Measurements from ENCODE around the gene HUS1B. TPM values are rescaled to one million over a fixed set of nuclear protein-coding genes. Genes with fewer than 3 reads are reported as not detected.

The HUS1B gene
- total and polyA plus RNA-seq, 2 experiments from 2014 or later: 1.3 to 3.9 TPM

DNA sequence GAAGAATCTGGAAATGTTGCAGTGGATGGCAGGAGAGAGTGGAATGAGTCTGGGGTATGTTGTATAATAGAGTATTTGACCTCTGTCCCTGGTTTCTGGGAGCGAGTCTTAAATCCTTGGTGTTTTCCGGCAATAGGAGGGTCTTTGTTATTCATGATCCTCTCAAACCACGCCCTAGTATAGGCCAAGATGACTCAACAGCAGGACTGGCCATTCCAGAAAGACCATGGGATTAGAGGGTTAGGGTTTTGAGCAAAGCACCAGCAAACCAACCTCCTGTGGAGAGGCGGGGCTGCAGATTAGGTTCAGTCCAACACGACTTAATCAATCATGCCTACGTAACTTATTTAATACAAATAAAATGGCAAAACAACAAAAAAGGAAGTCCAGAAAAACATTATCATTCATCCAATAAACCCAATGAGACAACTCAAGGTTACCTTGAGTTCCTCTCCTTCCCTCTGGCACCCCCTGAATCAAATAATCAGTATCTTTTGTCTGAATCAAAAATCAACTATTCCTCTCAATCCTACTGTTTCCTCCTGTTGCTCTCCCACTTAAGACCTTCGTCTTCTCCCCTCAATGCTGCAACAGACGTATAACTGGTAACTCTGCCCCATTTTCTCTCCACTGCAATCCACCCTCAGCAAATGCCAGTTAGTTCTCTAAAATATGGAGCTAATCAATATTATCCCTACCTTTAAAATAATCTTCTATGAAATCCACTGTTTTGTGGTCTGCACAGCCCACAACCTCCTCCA lies 15.5 kb downstream of the HUS1B start:
- TF ChIP-seq CREB1 (CRISPR knock-in tag; IDR thresholded peaks at IDR 0.05; ENCODE audit: low read depth): no peak
- no peak for TF ChIP-seq ZNF331 (CRISPR knock-in tag; IDR thresholded peaks at IDR 0.05; ENCODE audit: low read depth)

DNA sequence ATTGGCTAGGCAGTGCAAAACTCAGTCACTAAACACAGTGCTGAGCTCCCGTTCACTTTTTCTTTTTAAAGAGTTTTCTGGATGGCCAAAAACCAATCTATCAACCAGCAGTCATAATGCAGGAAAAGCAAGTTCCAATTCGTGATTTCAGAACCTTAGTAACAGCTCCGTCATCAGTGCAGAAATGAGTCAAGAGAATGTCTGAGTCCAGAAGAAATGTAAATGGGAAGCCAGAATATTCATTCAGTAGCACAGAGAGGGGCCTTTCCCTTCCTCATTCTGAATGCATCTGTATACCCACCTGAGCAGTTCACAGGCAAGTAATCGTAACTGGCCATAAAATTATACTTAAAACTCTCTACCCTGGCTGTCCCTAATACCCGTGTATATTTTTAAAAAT lies 20.4 kb downstream of the HUS1B start:
- Histone ChIP-seq H3F3A (replicated peaks; ENCODE audit: low read depth) (no peaks in the 10 kb centered on the region), H3K79me2 (replicated peaks; ENCODE audit: insufficient read depth) (peaks cover 52% of the 10 kb centered on the region), H3K27me3 (ENCODE audit: insufficient read depth) (no peaks in the 10 kb centered on the region), H3K4me3 (no peak overlapping the region), H3K4me2 (no peak overlapping the region), H4K20me1 (replicated peaks; ENCODE audit: insufficient read depth) (no peaks in the 10 kb centered on the region), H3K27ac (ENCODE audit: low read depth) (0 out of 2 replicates have a peak overlapping the region, but pooled peaks have one; percentile 7), H2AFZ (no peak overlapping the region), H3K36me3 (ENCODE audit: insufficient read depth) (no peaks in the 10 kb centered on the region), H3K4me1 (ENCODE audit: insufficient read depth) (peaks cover 10% of the 10 kb centered on the region; the same call in 1 of the 2 replicates), H3K9me2 (ENCODE audit: insufficient read depth) (no peaks in the 10 kb centered on the region)
- Mint-ChIP-seq H3K4me1 (peaks cover 19% of the 10 kb centered on the region), H3K4me3 (no peak overlapping the region), H3K27ac (no peak overlapping the region), H3K27me3 (ENCODE audit: insufficient read depth, low read depth, poor library complexity) (peaks cover 3% of the 10 kb centered on the region), H3K36me3 (ENCODE audit: low read depth) (peaks cover 16% of the 10 kb centered on the region), H3K9me3 (peaks cover under 1% of the 10 kb centered on the region)
- ATAC-seq (no peak), DNase-seq (ENCODE audit: low spot score) (no peak)
- TF ChIP-seq ZNF114 (CRISPR knock-in tag; IDR thresholded peaks at IDR 0.05) (no peak), CTCF (conservative IDR thresholded peaks at IDR 0.05; ENCODE audit: low read depth in 2 of 2) (no peak), STAT1 (IDR thresholded peaks at IDR 0.05; ENCODE audit: unreplicated experiment) (no peak), ZNF331 (CRISPR knock-in tag; IDR thresholded peaks at IDR 0.05; ENCODE audit: low read depth) (no peak), NANOG (IDR thresholded peaks at IDR 0.05; ENCODE audit: borderline replicate concordance) (no peak)
- TF ChIP-seq, protein P1, sequence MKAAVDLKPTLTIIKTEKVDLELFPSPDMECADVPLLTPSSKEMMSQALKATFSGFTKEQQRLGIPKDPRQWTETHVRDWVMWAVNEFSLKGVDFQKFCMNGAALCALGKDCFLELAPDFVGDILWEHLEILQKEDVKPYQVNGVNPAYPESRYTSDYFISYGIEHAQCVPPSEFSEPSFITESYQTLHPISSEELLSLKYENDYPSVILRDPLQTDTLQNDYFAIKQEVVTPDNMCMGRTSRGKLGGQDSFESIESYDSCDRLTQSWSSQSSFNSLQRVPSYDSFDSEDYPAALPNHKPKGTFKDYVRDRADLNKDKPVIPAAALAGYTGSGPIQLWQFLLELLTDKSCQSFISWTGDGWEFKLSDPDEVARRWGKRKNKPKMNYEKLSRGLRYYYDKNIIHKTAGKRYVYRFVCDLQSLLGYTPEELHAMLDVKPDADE (IDR thresholded peaks at IDR 0.05): no peak

More for the DNA sequence above, 15.5 kb downstream of the HUS1B start:
- Histone ChIP-seq H4K20me1 (replicated peaks; ENCODE audit: insufficient read depth) (no peaks in the 10 kb centered on the region), H3K9me2 (ENCODE audit: insufficient read depth) (no peaks in the 10 kb centered on the region), H3K4me3 (no peak overlapping the region), H3K27me3 (ENCODE audit: insufficient read depth) (no peaks in the 10 kb centered on the region), H3F3A (replicated peaks; ENCODE audit: low read depth) (no peaks in the 10 kb centered on the region), H3K36me3 (ENCODE audit: insufficient read depth) (no peaks in the 10 kb centered on the region), H3K27ac (ENCODE audit: low read depth) (peak overlapping the region; percentile 64; the same call in 1 of the 2 replicates), H3K4me2 (0 out of 2 replicates have a peak overlapping the region, but pooled peaks have one; percentile 18), H3K4me1 (ENCODE audit: insufficient read depth) (peaks cover 32% of the 10 kb centered on the region), H3K79me2 (replicated peaks; ENCODE audit: insufficient read depth) (peaks cover 84% of the 10 kb centered on the region), H2AFZ (no peak overlapping the region)
- Mint-ChIP-seq H3K27ac (no peak overlapping the region), H3K36me3 (ENCODE audit: low read depth) (peaks cover 18% of the 10 kb centered on the region), H3K4me1 (peaks cover 37% of the 10 kb centered on the region), H3K4me3 (no peak overlapping the region), H3K9me3 (peaks cover 9% of the 10 kb centered on the region), H3K27me3 (ENCODE audit: insufficient read depth, low read depth, poor library complexity) (peaks cover 3% of the 10 kb centered on the region)
- ATAC-seq (peak; percentile 72), DNase-seq (ENCODE audit: low spot score) (peak; percentile 59)
